ENCODE measurements around the gene CD84.

CD84 gene

DNA sequence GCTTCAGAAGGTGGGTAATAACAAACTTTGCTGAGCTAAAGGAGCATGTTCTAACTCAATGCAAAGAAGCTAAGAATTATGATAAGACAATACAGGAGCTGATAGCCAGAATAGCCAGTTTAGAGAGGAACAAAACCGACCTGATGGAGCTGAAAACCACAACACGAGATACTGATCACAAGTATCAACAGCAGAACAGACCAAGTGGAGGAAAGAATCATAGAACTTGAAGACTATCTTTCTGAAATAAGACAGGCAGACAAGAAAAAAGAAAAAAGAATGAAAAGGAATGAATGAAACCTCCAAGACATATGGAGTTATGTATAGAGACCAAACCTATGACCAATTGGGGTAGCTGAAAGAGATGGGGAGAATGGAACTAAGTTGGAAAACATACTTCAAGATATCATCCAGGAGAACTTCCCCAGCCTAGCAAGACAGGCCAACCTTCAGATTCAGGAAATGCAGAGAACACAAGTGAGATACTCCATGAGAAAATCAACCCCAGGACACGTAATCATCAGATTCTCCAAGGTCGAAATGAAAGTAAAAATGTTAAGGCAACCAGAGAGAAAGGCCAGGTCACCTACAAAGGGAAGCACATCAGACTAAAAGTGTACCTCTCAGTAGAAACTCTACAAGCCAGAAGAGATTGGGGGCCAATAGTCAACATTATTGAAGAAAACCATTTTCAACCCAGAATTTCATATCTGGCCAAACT is 20.5 kb downstream of the CD84 start:
- Histone ChIP-seq H3K27me3 (ENCODE audit: insufficient read depth, low read length) (no peaks in the 10 kb centered on the region), H2AFZ (ENCODE audit: low read depth, low read length) (no peak overlapping the region), H3K4me1 (ENCODE audit: insufficient read depth, low read length) (no peaks in the 10 kb centered on the region), H3K4me3 (ENCODE audit: low read length) (no peak overlapping the region), H3K9me3 (ENCODE audit: low read length) (no peaks in the 10 kb centered on the region), H3K36me3 (ENCODE audit: insufficient read depth, low read length) (no peaks in the 10 kb centered on the region)

DNA sequence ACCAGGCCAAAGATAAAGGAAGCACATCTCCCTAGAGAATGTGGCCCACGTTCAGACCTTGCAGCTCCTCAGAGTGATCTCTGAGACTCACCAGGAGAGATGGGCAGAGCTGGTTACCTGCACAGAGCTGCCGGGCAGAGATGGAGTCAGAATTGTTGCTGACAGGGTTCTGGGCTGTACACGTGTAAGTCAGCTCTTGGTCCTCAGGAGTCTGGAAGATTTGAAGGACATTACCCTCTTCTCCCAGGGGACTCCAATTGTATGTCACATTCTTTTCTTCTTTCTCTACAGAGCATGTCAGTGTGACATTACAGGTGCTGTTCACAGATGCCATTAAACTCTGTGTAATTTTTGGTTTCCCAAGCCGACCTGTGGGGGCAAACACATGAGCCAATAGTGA is 25.5 kb downstream of the CD84 start:
- no peaks in the 10 kb centered on the region for H3K27me3 ChIP-seq (ENCODE audit: insufficient read depth, low read length)
- H3K9me3 ChIP-seq (ENCODE audit: low read length), result no peaks in the 10 kb centered on the region
- H2AFZ ChIP-seq (ENCODE audit: low read depth, low read length), result no peak overlapping the region
- H3K4me3 ChIP-seq (ENCODE audit: low read length), result no peak overlapping the region
- H3K36me3 ChIP-seq (ENCODE audit: insufficient read depth, low read length), result no peaks in the 10 kb centered on the region
- H3K4me1 ChIP-seq (ENCODE audit: insufficient read depth, low read length), result no peaks in the 10 kb centered on the region

DNA sequence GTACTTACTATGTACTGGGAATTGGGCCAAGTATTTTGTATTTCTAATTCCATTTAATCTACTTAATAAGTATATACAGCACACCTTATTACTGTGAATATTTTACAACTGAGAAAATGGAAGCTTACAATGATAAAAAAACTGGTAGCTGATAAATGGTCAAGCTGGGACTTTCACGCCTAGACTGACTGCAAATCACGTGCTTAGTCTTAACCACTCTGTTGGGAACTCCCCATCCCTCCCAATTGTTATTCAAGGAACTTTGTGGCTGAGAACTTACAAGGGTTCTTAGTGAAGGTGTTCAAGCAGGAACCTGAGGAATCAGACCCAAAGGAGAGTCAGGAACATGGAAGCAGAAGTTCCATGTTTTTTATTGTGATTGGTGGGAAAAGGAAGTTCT is 26.9 kb downstream of the CD84 start:
- Histone ChIP-seq H3K9me3 (ENCODE audit: low read length) (no peaks in the 10 kb centered on the region), H3K4me3 (ENCODE audit: low read length) (no peak overlapping the region), H2AFZ (ENCODE audit: low read depth, low read length) (no peak overlapping the region), H3K4me1 (ENCODE audit: insufficient read depth, low read length) (no peaks in the 10 kb centered on the region), H3K36me3 (ENCODE audit: insufficient read depth, low read length) (no peaks in the 10 kb centered on the region), H3K27me3 (ENCODE audit: insufficient read depth, low read length) (no peaks in the 10 kb centered on the region)

DNA sequence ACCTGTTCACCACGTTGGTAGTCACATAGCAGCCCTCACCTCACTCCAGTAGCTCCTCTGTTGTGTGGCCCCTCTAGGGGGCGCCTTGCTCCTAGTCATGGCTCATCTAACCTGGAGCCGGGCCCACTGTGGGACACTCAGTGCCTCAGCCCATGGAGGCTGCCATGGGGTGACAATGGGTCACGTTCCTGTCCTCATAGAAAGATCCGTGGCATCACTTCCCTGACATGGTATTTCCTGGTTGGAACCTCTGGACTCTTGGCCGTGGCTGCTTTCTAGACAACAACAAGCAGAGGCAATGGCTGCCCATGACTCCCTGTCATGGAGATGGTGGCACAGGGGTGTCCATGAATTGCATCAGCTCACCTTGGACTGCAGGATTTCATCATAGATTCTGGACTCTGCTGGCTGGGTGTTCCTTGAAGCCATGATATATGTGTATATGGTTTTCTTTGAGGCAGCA is 28.7 kb downstream of the CD84 start:
- no peak overlapping the region for H2AFZ ChIP-seq (ENCODE audit: low read depth, low read length)
- no peaks in the 10 kb centered on the region for H3K9me3 ChIP-seq (ENCODE audit: low read length)
- H3K4me1 ChIP-seq (ENCODE audit: insufficient read depth, low read length), result no peaks in the 10 kb centered on the region
- no peak overlapping the region for H3K4me3 ChIP-seq (ENCODE audit: low read length)
- no peaks in the 10 kb centered on the region for H3K27me3 ChIP-seq (ENCODE audit: insufficient read depth, low read length)
- no peaks in the 10 kb centered on the region for H3K36me3 ChIP-seq (ENCODE audit: insufficient read depth, low read length)

DNA sequence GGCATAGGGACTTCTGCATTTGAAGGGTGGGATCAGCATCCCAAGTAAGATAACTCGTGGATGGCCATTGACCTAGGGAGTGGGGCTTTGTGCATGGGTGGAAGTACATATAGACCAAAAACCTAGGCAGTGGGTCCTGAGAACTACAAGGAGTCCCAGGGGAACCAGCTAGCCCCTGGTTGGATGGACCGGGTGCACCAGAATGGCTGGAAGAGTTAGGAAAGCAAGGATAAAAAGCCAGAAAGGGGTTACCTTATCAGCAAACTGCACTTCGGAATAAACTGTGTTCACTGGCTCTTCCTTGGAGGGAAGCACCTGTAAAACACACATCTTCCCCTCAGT is 29.7 kb downstream of the CD84 start:
- Histone ChIP-seq H3K9me3 (ENCODE audit: low read length) (no peaks in the 10 kb centered on the region), H2AFZ (ENCODE audit: low read depth, low read length) (no peak overlapping the region), H3K36me3 (ENCODE audit: insufficient read depth, low read length) (no peaks in the 10 kb centered on the region), H3K27me3 (ENCODE audit: insufficient read depth, low read length) (no peaks in the 10 kb centered on the region), H3K4me1 (ENCODE audit: insufficient read depth, low read length) (no peaks in the 10 kb centered on the region), H3K4me3 (ENCODE audit: low read length) (no peak overlapping the region)

DNA sequence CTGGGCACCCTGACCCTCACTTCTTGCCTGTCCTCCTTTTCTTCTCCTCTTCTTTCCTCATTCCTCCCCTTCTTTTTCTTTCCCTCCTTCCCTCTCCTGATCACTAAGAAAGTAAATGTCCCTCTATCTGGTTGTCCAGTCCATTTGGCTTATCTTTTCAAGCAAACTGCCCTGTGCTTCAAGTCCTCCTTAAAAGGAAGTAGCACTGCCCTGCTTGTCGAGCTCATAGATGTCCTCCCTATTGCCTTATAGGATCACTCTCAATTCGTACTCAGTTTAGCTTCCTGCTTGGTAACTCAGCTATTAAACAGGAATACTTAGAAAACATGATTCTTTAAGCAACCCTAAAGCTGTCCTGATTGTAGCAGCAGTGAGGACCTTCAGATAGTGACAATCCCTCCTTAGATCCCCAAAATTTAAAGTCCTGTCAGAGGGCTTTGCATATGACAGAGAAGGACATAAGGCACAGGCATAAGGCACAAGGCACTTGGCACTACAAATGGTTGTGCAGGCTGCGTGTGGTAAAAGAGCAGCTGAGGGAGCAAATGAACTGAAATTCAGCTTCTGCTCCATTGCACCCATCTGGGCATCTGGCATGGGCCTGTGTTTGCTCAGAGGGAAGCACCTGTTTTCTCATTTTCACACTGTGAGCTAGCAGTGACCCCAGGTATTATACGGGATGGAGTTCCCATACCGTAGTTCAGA is 30.2 kb downstream of the CD84 start:
- Histone ChIP-seq H3K9me3 (ENCODE audit: low read length) (no peaks in the 10 kb centered on the region), H3K4me1 (ENCODE audit: insufficient read depth, low read length) (no peaks in the 10 kb centered on the region), H3K27me3 (ENCODE audit: insufficient read depth, low read length) (no peaks in the 10 kb centered on the region), H2AFZ (ENCODE audit: low read depth, low read length) (no peak overlapping the region), H3K4me3 (ENCODE audit: low read length) (no peak overlapping the region), H3K36me3 (ENCODE audit: insufficient read depth, low read length) (no peaks in the 10 kb centered on the region)

DNA sequence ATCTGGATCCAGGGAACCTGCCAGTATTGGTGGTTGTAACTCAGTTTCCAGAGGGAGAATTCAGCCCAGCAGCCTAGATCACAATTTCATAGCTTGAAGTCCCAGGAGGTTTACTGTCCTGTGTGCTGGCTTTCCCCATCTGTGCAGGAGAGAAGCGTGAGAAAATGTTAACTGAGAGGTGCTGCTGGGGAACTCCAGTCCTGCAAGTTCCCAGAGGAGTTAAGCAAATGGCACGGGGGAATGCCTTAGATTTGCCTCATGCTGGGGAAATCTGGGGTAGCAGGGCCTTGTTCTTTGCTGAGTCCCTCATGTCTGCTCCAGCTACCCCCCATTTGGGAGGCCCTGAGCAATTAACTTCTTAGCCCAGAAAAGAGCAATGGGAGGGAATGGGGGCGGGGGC is 31.1 kb downstream of the CD84 start:
- Histone ChIP-seq H3K9me3 (ENCODE audit: low read length) (no peaks in the 10 kb centered on the region), H3K36me3 (ENCODE audit: insufficient read depth, low read length) (no peaks in the 10 kb centered on the region), H3K27me3 (ENCODE audit: insufficient read depth, low read length) (no peaks in the 10 kb centered on the region), H3K4me3 (ENCODE audit: low read length) (no peak overlapping the region), H2AFZ (ENCODE audit: low read depth, low read length) (no peak overlapping the region), H3K4me1 (ENCODE audit: insufficient read depth, low read length) (no peaks in the 10 kb centered on the region)

DNA sequence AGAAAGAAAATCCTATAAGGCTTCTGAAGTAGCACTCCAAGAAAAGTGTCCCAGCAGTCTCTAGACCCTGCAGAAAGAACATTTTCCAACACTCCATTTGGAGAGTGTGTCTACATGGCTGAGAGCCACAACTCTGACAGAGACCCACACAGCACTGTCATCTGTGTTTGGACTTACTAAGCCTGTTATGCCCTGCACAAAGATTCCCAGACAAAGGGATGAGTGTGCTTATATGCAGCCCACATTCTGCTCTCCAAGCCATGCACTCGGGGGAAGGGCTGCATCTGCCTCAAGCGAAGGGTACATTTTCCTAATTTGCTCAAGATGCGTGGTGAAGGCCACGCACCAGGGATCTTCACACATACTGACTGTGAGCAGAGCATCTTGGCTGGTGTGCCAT is 31.9 kb downstream of the CD84 start:
- H2AFZ ChIP-seq (ENCODE audit: low read depth, low read length), result no peak overlapping the region
- no peaks in the 10 kb centered on the region for H3K27me3 ChIP-seq (ENCODE audit: insufficient read depth, low read length)

DNA sequence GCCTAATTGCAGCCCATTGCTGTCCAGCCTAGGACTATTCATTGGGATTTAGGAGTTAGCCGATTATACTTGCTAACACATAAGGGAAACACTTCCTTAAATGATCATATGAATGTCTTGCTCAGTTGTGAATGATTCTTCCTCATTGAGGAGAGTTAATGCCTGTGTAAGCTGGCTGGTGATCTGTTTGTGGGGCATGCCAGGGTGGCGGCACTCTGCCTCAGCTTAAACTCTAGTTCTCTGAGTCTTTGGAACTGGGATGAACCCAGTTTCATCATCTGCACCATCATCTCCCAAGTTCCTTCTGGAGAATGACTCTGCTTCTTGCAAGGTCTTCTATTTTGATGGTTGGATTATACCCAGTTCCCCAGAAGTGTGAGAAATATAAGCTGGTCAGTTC is 32.4 kb downstream of the CD84 start:
- Histone ChIP-seq H3K9me3 (ENCODE audit: low read length) (no peaks in the 10 kb centered on the region), H3K36me3 (ENCODE audit: insufficient read depth, low read length) (no peaks in the 10 kb centered on the region), H2AFZ (ENCODE audit: low read depth, low read length) (no peak overlapping the region), H3K4me1 (ENCODE audit: insufficient read depth, low read length) (no peaks in the 10 kb centered on the region), H3K27me3 (ENCODE audit: insufficient read depth, low read length) (no peaks in the 10 kb centered on the region), H3K4me3 (ENCODE audit: low read length) (no peak overlapping the region)

More for the DNA sequence above, 31.9 kb downstream of the CD84 start:
- Histone ChIP-seq H3K4me1 (ENCODE audit: insufficient read depth, low read length) (no peaks in the 10 kb centered on the region), H3K36me3 (ENCODE audit: insufficient read depth, low read length) (no peaks in the 10 kb centered on the region), H3K9me3 (ENCODE audit: low read length) (no peaks in the 10 kb centered on the region), H3K4me3 (ENCODE audit: low read length) (no peak overlapping the region)

DNA sequence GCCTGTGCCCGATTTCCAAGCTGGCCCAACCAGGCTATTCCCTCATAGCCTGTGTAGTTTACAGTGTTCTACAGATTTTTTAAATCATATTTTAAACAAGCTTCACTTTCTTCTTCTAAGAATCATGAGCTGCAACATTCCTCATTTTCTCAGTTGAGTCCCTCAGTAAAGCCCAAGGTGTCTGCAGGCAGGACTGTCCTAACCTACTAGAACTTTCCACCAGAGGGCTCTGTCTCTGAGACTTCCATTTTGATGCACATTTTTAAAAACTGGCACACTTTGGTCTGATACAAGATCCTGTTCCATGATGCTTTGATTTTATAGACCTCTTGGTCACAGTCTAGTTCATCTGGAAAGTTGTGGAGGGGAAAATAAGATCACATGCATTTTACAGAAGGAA is 34.6 kb downstream of the CD84 start:
- no peak overlapping the region for H3K4me3 ChIP-seq (ENCODE audit: low read length)
- no peaks in the 10 kb centered on the region for H3K27me3 ChIP-seq (ENCODE audit: insufficient read depth, low read length)

GRCh38 chr1:160542303-160542945 is 36.9 kb downstream of the CD84 start:
- Histone ChIP-seq H3K4me3 (ENCODE audit: low read length) (no peak overlapping the region), H3K36me3 (ENCODE audit: insufficient read depth, low read length) (no peaks in the 10 kb centered on the region), H3K9me3 (ENCODE audit: low read length) (no peaks in the 10 kb centered on the region), H3K4me1 (ENCODE audit: insufficient read depth, low read length) (no peaks in the 10 kb centered on the region), H2AFZ (ENCODE audit: low read depth, low read length) (no peak overlapping the region), H3K27me3 (ENCODE audit: insufficient read depth, low read length) (no peaks in the 10 kb centered on the region)

More for the DNA sequence above, 34.6 kb downstream of the CD84 start:
- no peaks in the 10 kb centered on the region for H3K36me3 ChIP-seq (ENCODE audit: insufficient read depth, low read length)
- H3K9me3 ChIP-seq (ENCODE audit: low read length), result no peaks in the 10 kb centered on the region
- H3K4me1 ChIP-seq (ENCODE audit: insufficient read depth, low read length), result no peaks in the 10 kb centered on the region
- H2AFZ ChIP-seq (ENCODE audit: low read depth, low read length), result no peak overlapping the region

GRCh38 chr1:160541622-160542302 is 37.5 kb downstream of the CD84 start:
- Histone ChIP-seq H3K9me3 (ENCODE audit: low read length) (no peaks in the 10 kb centered on the region), H3K27me3 (ENCODE audit: insufficient read depth, low read length) (no peaks in the 10 kb centered on the region), H3K4me3 (ENCODE audit: low read length) (no peak overlapping the region), H3K4me1 (ENCODE audit: insufficient read depth, low read length) (no peaks in the 10 kb centered on the region), H3K36me3 (ENCODE audit: insufficient read depth, low read length) (no peaks in the 10 kb centered on the region), H2AFZ (ENCODE audit: low read depth, low read length) (no peak overlapping the region)

DNA sequence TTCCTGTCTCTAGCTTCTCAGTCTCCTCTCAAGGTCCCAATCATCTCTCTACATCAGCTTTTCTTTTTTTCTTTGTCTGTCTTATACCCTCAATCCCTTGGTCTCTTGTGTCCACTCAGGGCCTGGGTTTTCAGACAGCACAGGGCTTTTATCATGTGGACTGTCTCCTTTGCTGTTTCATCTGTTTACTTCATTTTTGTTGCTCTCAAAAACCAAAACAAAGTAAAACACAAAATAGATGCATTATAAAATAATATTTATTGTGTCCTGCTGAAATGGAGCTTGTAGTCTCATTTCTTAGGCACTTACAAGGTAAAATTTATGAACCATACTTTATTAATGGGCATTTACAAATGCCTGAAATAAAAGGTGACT is 38.5 kb downstream of the CD84 start:
- Histone ChIP-seq H3K4me3 (ENCODE audit: low read length) (no peak overlapping the region), H3K36me3 (ENCODE audit: insufficient read depth, low read length) (no peaks in the 10 kb centered on the region), H3K4me1 (ENCODE audit: insufficient read depth, low read length) (no peaks in the 10 kb centered on the region), H3K27me3 (ENCODE audit: insufficient read depth, low read length) (no peaks in the 10 kb centered on the region), H2AFZ (ENCODE audit: low read depth, low read length) (no peak overlapping the region), H3K9me3 (ENCODE audit: low read length) (no peaks in the 10 kb centered on the region)
